22Rv1 (cell line): ENCODE results near the gene NDST3.

ENCODE experiments used
- CTCF ChIP-seq: fragments of 450-650 bp; IDR thresholded peaks from 2 replicates; pipeline ENCODE4 v1.5.1; 2017; ENCODE audit warnings: mild to moderate bottlenecking
- ZFX ChIP-seq: fragments of 450-650 bp; IDR thresholded peaks from 2 replicates; pipeline ENCODE4 v1.6.1; 2017; ENCODE audit warnings: antibody characterized with exemption, borderline replicate concordance

GRCh38 chr4:118026806-118027205 lies 7.5 kb upstream of the NDST3 start:
- TF ChIP-seq CTCF (no peak), ZFX (no peak)
